Panc1 (cell line): ENCODE measurements around the gene COG7.

Experiments used
- CTCF ChIP-seq: fragments of 450-650 bp; IDR thresholded peaks from 2 replicates; pipeline ENCODE4 v1.5.1; 2017; ENCODE audit warnings: mild to moderate bottlenecking
- POLR2AphosphoS5 ChIP-seq: IDR thresholded peaks from 2 replicates; pipeline ENCODE4 v1.6.1; 2012; ENCODE audit warnings: mild to moderate bottlenecking, low read depth, low read length, moderate library complexity

DNA sequence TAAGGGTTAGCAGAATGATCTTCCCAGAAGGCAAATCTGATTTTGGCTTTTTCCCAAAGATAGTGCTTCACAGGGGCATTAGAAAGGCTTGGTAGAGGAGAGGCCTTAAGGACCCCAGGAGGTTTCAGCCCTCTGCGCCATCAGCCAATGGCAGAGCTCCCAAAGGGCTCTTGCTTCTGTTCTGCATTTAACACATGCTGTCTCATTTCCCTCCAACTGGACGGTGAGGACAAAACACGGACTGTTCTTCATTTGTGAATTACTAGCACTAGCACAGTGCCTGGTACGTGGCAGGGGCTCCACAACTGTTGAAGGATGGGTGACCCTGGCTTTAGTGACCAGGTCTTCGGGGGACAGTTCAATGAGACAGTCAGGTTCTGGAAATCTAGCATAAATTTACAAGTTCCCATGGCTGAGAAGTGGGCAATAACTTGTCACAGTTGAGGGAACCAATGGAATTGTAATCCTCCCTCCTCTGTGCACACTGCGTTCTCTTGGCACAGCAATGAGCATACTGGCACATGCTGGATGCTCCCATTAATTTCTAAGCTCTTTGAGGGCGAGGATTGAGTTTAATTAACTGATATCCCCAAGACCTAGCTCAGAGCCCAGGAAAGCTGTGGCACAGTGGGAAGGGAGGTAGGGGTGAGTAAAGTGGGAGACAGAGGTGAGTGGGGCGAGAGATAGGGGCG, 45.4 kb downstream of the COG7 start:
- TF ChIP-seq CTCF (no peak), POLR2AphosphoS5 (no peak)
